Activated CD8-positive, alpha-beta memory T cell treated with anti-CD3 and anti-CD28 coated beads, Interleukin-2, amount 10 ng/mL, durations not matched to agents 7 days and 5 days (primary cell): ENCODE results near the gene YARS1. TPM values are rescaled to one million over a fixed set of nuclear protein-coding genes. Genes with fewer than 3 reads are reported as not detected.
"Not testable (repeated sequence)": the region's sequence is repeated elsewhere in the genome, so short reads cannot be mapped to it uniquely, and the experiment has no call there.

ENCODE experiments used
- ATAC-seq: fragments of 150-1000 bp; cut with Tn5 transposase; one replicate; pipeline ENCODE4 v1.10.0; 2021; ENCODE audit warnings: moderate library complexity
- CTCF ChIA-PET: fragments of 350-600 bp; sonication (Branson Sonifier 250); formaldehyde crosslinking; loops from one replicate; lab custom pipeline; 2021; ENCODE audit warnings: antibody characterized with exemption; lab: Charles Lee
- DNase-seq: peaks from one replicate; pipeline ENCODE4 v3.0.0-alpha.2; 2020
- H3K27ac Mint-ChIP-seq: one replicate; pipeline ENCODE4 v1.8.0; 2021; ENCODE audit warnings: mild to moderate bottlenecking, mixed read lengths
- H3K27me3 Mint-ChIP-seq: one replicate; pipeline ENCODE4 v1.8.0; 2021; ENCODE audit warnings: mixed read lengths
- H3K36me3 Mint-ChIP-seq: one replicate; pipeline ENCODE4 v1.8.0; 2021; ENCODE audit warnings: mild to moderate bottlenecking, mixed read lengths
- H3K4me1 Mint-ChIP-seq: one replicate; pipeline ENCODE4 v1.8.0; 2021; ENCODE audit warnings: mixed read lengths
- H3K4me3 Mint-ChIP-seq: one replicate; pipeline ENCODE4 v1.8.0; 2021; ENCODE audit warnings: mild to moderate bottlenecking, moderate library complexity, mixed read lengths
- H3K9me3 Mint-ChIP-seq: one replicate; pipeline ENCODE4 v1.8.0; 2022; ENCODE audit warnings: low read depth, mixed read lengths
- total RNA-seq, 2 experiments: library from RNA; stranded (reverse); gene quantifications; one replicate each; pipeline ENCODE4 v1.2.3, GENCODE V29; 2021

YARS1 gene
- total RNA-seq, 2 experiments from 2014 or later = 192 to 238 TPM

DNA sequence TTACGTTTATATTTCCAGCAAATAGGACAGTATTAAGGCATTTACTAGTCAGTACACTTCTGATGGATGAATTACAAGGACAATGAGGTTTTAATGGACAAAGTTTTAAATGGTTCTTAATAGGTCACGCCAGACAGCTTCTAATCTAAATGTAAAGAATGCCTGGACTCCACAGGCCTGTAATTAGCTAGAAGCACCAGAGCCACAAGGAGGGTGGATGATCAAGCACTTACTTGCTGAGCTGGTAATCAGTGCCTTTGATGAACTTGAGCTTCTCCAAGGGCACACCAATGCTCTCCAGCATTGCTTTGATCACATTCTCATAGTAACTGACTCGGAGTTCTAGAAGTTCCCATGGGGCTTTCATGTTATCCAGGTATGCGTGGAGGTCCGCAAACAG, 6.8 kb downstream of the YARS1 start:
- Mint-ChIP-seq H3K27me3 (no peaks in the 10 kb centered on the region), H3K4me3 (no peak overlapping the region), H3K4me1 (peaks cover 59% of the 10 kb centered on the region), H3K9me3 (no peaks in the 10 kb centered on the region), H3K27ac (no peak overlapping the region), H3K36me3 (peaks cover 77% of the 10 kb centered on the region)
- CTCF ChIA-PET = no interaction called here
- ATAC-seq = no peak
- no peak for DNase-seq

DNA sequence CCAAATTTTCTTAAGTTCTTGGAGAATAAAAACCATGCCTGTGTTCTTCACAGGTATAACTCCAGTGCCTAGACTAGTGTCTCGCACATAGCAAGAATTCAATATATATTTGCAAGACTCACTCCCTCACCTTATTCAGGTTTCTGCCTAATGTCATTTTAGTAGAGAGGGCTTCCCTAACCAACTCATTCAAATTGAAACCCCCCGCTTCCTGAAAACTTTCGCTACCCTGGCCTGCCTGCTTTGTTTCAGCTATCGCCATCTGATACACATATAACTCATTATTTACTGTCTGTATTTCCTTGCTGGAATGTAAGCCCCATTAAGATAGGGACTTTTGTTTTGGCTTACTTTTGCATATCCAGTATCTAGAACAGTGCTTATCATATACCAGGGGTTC, 8.6 kb downstream of the YARS1 start:
- DNase-seq (no peak), ATAC-seq (no peak)
- no peaks in the 10 kb centered on the region for H3K27me3 Mint-ChIP-seq
- no peaks in the 10 kb centered on the region for H3K9me3 Mint-ChIP-seq
- H3K27ac Mint-ChIP-seq = no peak overlapping the region
- CTCF ChIA-PET = no interaction called here
- H3K4me1 Mint-ChIP-seq = peaks cover 41% of the 10 kb centered on the region
- H3K36me3 Mint-ChIP-seq = peaks cover 70% of the 10 kb centered on the region
- no peak overlapping the region for H3K4me3 Mint-ChIP-seq

DNA sequence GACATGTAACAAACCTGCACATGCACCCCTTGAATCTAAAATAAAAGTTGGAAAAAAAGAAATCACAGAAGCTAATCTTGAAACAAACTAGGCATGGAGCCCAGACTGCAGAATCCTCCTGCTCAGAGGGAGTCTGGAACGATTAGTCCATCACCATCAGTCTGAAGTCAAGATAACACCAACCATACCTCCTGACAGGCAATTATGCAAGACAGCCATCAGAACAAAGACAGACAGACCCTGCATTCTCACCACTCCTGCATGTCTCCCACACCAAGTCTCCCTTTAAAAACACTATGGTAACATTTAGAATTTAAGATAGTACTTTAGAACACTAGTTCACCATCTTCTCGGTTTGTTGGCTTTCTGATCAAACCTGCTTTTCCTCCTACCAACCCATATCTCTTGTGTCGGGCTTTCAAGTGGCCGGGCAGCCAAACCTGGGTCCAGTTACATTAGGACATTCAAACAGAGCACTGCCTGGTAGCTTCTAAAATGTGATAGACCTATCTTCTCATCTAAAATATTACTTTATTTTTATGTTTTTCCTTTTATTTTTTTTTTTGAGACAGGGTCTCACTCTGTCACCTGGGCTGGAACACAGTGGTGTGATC, 10.1 kb downstream of the YARS1 start:
- Mint-ChIP-seq H3K36me3 (peaks cover 70% of the 10 kb centered on the region), H3K4me3 (no peak overlapping the region), H3K27ac (no peak overlapping the region), H3K9me3 (no peaks in the 10 kb centered on the region), H3K4me1 (peaks cover 35% of the 10 kb centered on the region), H3K27me3 (no peaks in the 10 kb centered on the region)
- ATAC-seq (no peak), DNase-seq (no peak)
- CTCF ChIA-PET = interaction anchor here (1.1 kb wide), 1 partner anchor 34 kb away, joined by 3 read pairs; no protein-coding TSS in a partner anchor

DNA sequence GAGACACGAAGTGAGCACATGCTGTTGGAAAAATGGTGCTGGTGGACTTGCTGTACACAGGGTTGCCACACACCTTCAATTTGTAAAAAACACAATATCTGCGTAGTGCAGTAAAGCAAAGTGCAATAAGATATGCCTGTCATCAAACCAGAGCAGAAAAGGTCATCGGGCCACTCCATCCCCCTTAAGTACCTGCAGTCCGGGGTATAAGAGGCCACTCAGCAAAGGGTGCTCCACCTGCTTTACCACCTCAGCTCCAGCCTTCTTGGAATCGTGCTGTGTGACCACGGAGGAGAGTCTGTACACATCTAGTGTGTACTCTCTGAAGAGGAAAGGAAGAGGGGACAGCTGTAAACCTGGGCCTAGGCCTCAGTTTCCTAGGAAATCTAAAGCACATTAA, 10.9 kb downstream of the YARS1 start:
- CTCF ChIA-PET = interaction anchor here (1.0 to 1.1 kb wide), 2 partner anchors 33 to 34 kb away, joined by 3 read pairs; no protein-coding TSS in a partner anchor
- Mint-ChIP-seq H3K27me3 (no peaks in the 10 kb centered on the region), H3K36me3 (peaks cover 68% of the 10 kb centered on the region), H3K4me3 (no peak overlapping the region), H3K27ac (no peak overlapping the region), H3K4me1 (peaks cover 34% of the 10 kb centered on the region), H3K9me3 (no peaks in the 10 kb centered on the region)
- DNase-seq (no peak), ATAC-seq (no peak)

DNA sequence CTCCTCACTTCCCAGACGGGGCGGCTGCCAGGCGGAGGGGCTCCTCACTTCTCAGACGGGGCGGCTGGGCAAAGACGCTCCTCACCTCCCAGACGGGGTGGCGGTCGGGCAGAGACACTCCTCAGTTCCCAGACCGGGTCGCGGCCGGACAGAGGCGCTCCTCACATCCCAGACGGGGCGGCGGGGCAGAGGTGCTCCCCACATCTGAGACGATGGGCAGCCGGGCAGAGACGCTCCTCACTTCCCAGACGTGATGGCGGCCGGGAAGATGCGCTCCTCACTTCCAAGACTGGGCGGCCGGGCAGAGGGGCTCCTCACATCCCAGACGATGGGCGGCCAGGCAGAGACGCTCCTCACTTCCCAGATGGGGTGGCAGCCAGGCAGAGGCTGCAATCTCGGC, 12.7 kb downstream of the YARS1 start:
- ATAC-seq, H3K4me3 Mint-ChIP-seq, H3K9me3 Mint-ChIP-seq, H3K27me3 Mint-ChIP-seq, CTCF ChIA-PET, H3K27ac Mint-ChIP-seq, DNase-seq: not testable (repeated sequence)
- Mint-ChIP-seq H3K4me1 (peaks cover 40% of the 10 kb centered on the region), H3K36me3 (peaks cover 62% of the 10 kb centered on the region)

DNA sequence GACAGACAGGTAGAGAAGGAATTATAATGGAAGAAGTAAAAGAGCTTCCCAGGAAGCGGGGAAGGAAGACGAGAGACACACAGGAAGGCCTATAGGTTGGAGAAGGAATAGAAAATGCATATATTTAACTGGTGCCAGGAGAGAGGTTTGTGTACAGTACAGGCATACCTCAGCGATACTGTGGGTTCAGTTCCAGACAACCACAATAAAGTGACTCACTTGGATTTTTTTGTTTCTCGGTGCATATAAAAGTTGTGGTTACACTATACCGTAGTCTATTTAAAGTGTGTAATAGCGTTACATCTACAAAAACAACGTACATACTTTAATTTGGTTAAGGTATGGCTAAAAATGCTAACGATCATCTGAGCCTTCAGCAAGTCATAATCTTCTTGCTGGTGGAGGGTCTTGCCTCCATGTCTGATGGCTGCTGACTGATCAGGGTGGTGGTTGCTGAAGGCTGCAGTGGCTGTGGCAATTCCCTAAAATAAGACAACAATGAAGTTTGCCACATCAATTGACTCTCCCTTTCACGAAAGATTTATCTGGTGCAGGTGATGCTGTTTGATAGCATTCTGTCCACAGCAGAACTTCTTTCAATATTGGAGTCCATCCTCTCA, 16.0 kb downstream of the YARS1 start:
- Mint-ChIP-seq H3K36me3 (peaks cover 61% of the 10 kb centered on the region), H3K27me3 (no peaks in the 10 kb centered on the region), H3K27ac (peak overlapping the region; percentile 71), H3K9me3 (no peaks in the 10 kb centered on the region), H3K4me1 (peaks cover 51% of the 10 kb centered on the region), H3K4me3 (peak overlapping the region; percentile 23)
- CTCF ChIA-PET = interaction anchor here (1.5 kb wide), 1 partner anchor 22 kb away, joined by 5 read pairs; no protein-coding TSS in a partner anchor
- peak; percentile 44 for ATAC-seq
- DNase-seq = peak; percentile 55

DNA sequence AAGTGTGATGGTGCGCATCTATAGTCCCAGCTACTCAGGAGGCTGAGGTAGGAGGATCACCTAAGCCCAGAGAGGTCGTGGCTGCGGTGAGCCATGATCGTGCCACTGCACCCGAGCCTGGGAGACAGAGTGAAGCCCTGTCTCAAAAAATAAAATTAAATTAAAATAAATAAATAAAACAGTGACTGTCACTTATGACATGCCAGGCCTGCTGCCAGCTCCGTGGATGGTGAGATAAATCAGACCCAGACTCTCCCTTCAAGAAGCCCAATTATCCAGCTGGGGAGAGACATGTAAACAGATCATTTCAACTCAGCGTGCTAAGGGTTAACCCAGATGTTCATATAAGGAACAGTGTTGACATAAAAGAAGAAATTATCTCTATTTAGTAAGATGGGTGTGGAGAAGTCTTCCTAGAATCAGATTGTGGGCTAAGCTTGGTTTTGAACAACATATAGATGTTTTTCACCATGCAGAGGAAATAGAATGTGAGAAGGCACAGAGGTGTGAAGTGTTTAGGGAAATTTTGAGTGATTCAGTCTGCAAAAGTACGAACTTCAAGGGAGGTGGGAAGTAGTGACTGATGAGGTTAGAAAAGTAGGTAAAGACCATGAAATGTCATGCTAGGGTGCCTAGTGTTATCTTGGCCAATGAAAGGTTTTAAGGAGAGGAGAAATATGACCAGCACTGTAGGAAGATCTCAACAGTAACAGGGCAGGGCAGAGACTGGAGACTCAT, 18.3 kb downstream of the YARS1 start:
- peak; percentile 86 for ATAC-seq
- peaks cover 51% of the 10 kb centered on the region for H3K4me1 Mint-ChIP-seq
- CTCF ChIA-PET = interaction anchor here (0.8 to 1.3 kb wide), 2 partner anchors 12 to 86 kb away, joined by 3 to 6 read pairs; no protein-coding TSS in a partner anchor

DNA sequence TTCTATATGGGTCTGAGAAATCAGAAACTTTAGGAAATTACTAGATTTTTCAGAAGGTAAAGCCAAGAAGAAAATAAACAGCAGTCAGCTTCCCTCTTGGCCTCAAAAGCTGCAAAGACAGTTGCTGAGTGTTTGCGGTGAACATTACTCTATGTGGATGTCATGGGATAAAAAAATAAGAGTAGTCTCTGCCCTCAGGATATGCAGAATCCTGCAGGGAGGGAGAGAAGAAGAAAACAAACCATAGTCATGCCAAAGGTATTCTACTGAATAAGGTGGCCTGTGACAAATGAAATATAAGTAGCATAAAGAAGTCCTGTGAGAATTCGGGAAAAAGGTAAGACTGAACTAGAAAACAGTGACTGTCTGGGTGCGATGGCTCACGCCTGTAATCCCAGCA, 19.0 kb downstream of the YARS1 start:
- ATAC-seq (no peak), DNase-seq (no peak)
- Mint-ChIP-seq H3K4me3 (no peak overlapping the region), H3K27me3 (no peaks in the 10 kb centered on the region), H3K4me1 (peaks cover 53% of the 10 kb centered on the region), H3K9me3 (no peaks in the 10 kb centered on the region), H3K27ac (peak overlapping the region; percentile 73), H3K36me3 (peaks cover 54% of the 10 kb centered on the region)
- CTCF ChIA-PET = interaction anchor here (0.6 to 1.3 kb wide), 2 partner anchors 24 to 85 kb away, joined by 5 to 6 read pairs; no protein-coding TSS in a partner anchor

More for the DNA sequence above, 18.3 kb downstream of the YARS1 start:
- peaks cover 52% of the 10 kb centered on the region for H3K36me3 Mint-ChIP-seq
- H3K27me3 Mint-ChIP-seq = no peaks in the 10 kb centered on the region
- peak overlapping the region; percentile 4 for H3K4me3 Mint-ChIP-seq
- no peaks in the 10 kb centered on the region for H3K9me3 Mint-ChIP-seq
- no peak for DNase-seq
- peak overlapping the region; percentile 78 for H3K27ac Mint-ChIP-seq

DNA sequence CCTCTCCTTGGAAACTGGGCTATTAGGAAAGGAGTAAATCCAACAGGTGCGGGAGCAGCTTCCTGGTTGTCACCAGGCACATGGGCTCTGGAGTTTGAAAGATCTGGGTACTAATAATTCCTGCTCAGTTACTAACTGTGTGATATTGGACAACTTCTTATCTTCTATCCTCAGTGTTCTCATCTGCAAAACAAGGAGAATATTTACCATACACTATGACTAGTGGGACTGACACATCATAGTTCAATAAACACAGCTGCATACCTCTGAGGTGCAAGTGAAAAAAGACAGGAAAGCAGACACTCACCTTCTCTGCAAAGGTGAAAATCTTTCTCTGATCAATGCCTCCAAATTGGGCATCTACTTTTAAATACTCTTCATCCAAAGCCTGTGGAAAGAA, 19.7 kb downstream of the YARS1 start:
- DNase-seq (no peak), ATAC-seq (no peak)
- Mint-ChIP-seq H3K9me3 (no peaks in the 10 kb centered on the region), H3K27me3 (no peaks in the 10 kb centered on the region), H3K36me3 (peaks cover 56% of the 10 kb centered on the region), H3K4me3 (no peak overlapping the region), H3K27ac (peak overlapping the region; percentile 34), H3K4me1 (peaks cover 52% of the 10 kb centered on the region)
- CTCF ChIA-PET = interaction anchor here (0.6 kb wide), 1 partner anchor 25 kb away, joined by 5 read pairs; no protein-coding TSS in a partner anchor

DNA sequence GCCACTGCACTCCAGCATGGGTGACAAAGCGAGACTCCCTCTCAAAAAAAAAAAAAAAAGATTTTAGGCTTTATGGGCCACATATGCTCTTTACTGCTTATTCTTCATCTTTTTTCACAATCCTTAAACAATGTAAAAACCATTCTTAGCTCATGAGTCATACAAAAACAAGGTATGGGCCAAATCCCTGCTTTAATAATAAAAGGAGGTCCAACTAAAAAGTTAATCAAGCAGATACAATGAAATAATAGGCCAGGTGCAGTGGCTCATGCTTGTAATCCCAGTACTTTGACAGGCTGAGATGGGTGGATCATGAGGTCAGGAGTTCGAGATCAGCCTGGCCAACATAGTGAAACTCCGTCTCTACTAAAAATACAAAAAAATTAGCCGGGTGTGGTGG, 21.4 kb downstream of the YARS1 start:
- H3K27ac Mint-ChIP-seq, CTCF ChIA-PET, H3K4me3 Mint-ChIP-seq, H3K9me3 Mint-ChIP-seq, DNase-seq, H3K27me3 Mint-ChIP-seq, ATAC-seq: not testable (repeated sequence)
- Mint-ChIP-seq H3K36me3 (peaks cover 58% of the 10 kb centered on the region), H3K4me1 (peaks cover 43% of the 10 kb centered on the region)

DNA sequence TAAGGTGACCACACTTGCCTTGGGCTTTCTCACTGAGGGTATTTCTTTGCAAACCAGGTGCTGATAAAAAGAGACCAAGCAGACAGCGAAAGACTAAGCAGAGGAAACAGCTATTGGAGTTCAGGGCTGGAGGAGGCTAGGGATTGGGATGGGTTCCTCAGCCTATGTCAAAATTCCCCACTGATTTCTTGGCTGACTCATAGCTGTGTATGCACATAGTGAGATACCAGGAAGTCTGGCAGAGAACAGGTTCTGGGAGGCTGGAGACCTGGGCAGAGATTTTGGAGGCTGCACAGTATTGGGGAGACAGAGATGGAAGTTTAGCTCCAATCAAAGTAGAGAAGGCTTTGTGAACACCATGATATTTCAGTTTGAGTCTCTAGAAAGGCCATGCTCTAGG, 25.3 kb downstream of the YARS1 start:
- ATAC-seq (no peak), DNase-seq (no peak)
- Mint-ChIP-seq H3K9me3 (no peaks in the 10 kb centered on the region), H3K4me3 (no peak overlapping the region), H3K36me3 (peaks cover 37% of the 10 kb centered on the region), H3K27me3 (no peaks in the 10 kb centered on the region), H3K27ac (peak overlapping the region; percentile 38), H3K4me1 (peaks cover 10% of the 10 kb centered on the region)
- CTCF ChIA-PET = interaction anchor here (0.5 to 1.7 kb wide), 3 partner anchors 19 to 295 kb away, joined by 3 to 9 read pairs (median 3); no protein-coding TSS in a partner anchor

DNA sequence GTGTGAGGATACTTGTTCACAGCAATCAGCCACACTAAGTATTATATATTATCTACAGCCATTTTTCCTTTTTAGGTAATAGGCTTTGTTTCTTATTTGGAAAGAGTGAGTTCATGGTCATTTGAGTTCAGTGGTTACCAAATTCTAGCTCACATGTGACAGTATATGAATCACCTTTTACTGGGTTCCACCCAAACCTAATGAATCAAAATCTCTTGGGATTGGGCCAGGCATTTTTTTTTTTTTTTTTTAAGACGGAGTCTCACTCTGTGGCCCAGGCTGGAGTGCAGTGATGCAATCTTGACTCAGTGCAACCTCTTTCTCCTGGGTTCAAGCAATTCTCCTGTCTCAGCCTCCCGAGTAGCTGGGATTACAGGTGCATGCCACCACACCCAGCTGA, 27.8 kb downstream of the YARS1 start:
- ATAC-seq, H3K4me3 Mint-ChIP-seq, CTCF ChIA-PET, H3K27me3 Mint-ChIP-seq, DNase-seq, H3K27ac Mint-ChIP-seq, H3K9me3 Mint-ChIP-seq: not testable (repeated sequence)
- H3K4me1 Mint-ChIP-seq = peaks cover 10% of the 10 kb centered on the region
- H3K36me3 Mint-ChIP-seq = peaks cover 48% of the 10 kb centered on the region

DNA sequence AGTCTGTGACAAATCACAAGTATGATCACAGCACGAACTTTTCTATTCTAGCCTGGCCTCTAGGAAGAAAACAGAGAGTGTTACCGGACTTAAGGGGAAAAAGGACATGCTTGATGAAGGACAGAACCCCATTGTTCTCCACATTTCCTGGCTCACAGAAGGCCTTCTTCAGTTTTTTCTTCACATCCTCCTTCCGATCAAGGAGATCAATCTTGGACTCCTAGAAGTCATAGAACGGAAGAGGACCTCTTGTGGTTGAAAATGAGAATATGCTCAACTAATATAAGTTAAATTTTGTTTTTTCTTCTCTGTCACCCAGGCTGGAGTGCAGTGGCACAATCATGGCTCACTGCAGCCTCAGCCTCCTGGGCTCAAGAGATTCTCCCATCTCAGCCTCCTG, 30.3 kb downstream of the YARS1 start:
- H3K9me3 Mint-ChIP-seq = no peaks in the 10 kb centered on the region
- ATAC-seq = no peak
- H3K4me1 Mint-ChIP-seq = peaks cover 16% of the 10 kb centered on the region
- DNase-seq = no peak
- peaks cover 43% of the 10 kb centered on the region for H3K36me3 Mint-ChIP-seq
- no peaks in the 10 kb centered on the region for H3K27me3 Mint-ChIP-seq
- CTCF ChIA-PET = interaction anchor here (1.0 kb wide), 1 partner anchor 12 kb away, joined by 3 read pairs; no protein-coding TSS in a partner anchor
- H3K4me3 Mint-ChIP-seq = no peak overlapping the region
- H3K27ac Mint-ChIP-seq = no peak overlapping the region
